GM12891 (cell line): ENCODE measurements around the gene SGSH.
"Not testable (repeated sequence)": the region's sequence is repeated elsewhere in the genome, so short reads cannot be mapped to it uniquely, and the experiment has no call there.

Experiments used
- DNase-seq: peaks from one replicate; pipeline ENCODE4 v3.0.0; 2011; ENCODE audit warnings: low spot score; ENCODE audit not compliant: insufficient read length
- FAIRE-seq: peaks from 2 replicates; lab custom pipeline; 2011; peaks lifted over from hg19 to GRCh38; lab: Jason Lieb, UNC
- PAX5 ChIP-seq: IDR thresholded peaks from 2 replicates; pipeline ENCODE4 v1.6.1; 2011; ENCODE audit warnings: low read length, moderate library complexity, mild to moderate bottlenecking; ENCODE audit not compliant: insufficient read depth, severe bottlenecking
- POLR2A ChIP-seq: IDR thresholded peaks from 2 replicates; pipeline ENCODE4 v1.6.1; 2011; ENCODE audit warnings: low read depth, low read length, control low read depth
- POLR2AphosphoS5 ChIP-seq: IDR thresholded peaks from 2 replicates; pipeline ENCODE4 v1.6.1; 2011; ENCODE audit warnings: low read depth, low read length, control low read depth
- POU2F2 ChIP-seq: IDR thresholded peaks from 2 replicates; pipeline ENCODE4 v1.6.1; 2011; ENCODE audit warnings: low read depth, mild to moderate bottlenecking, control low read depth, low read length, moderate library complexity
- SPI1 ChIP-seq: IDR thresholded peaks from 2 replicates; pipeline ENCODE4 v1.6.1; 2011; ENCODE audit warnings: low read depth, low read length, control low read depth
- TAF1 ChIP-seq: IDR thresholded peaks from 2 replicates; pipeline ENCODE4 v1.6.1; 2011; ENCODE audit warnings: low read depth, low read length, control low read depth

SGSH gene

DNA sequence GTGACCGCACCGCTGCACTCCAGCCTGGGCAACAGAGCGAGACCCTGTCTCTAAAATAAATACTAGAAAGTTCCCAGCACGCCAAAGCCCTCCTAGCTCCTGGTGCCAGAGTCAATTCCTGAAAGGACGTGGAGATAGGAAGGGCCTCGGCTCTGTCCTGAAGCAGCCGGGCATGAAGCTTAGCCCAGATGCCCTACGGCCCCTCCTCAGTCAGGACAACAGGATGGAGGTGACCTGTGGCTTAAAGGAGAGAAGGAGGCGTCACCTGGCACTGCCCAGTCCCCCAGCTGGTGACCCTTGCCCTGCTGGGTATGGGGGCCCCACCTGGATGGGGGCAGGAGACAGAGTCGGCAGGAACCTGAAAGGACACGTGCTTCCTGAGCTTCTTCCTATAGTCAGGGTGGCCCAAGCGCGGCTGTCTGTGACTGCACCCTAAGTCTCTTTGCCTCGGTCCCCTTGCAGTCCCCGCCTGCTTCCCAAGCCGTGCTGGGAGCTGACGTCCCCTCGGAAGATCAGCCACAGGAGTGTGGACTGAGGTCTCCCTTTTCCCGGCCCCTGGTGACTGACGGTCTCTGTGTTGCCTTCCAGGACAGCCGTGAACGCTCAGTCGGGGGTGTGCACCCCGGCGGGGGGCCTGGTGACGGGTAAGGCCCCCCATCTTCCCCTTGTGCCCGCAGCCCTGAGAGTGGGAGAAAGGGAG is 25.6 kb upstream of the SGSH start:
- no peak for DNase-seq
- TF ChIP-seq POLR2A (no peak), POLR2AphosphoS5 (no peak), SPI1 (no peak), POU2F2 (no peak), PAX5 (no peak), TAF1 (no peak)
- FAIRE-seq, result no peak

DNA sequence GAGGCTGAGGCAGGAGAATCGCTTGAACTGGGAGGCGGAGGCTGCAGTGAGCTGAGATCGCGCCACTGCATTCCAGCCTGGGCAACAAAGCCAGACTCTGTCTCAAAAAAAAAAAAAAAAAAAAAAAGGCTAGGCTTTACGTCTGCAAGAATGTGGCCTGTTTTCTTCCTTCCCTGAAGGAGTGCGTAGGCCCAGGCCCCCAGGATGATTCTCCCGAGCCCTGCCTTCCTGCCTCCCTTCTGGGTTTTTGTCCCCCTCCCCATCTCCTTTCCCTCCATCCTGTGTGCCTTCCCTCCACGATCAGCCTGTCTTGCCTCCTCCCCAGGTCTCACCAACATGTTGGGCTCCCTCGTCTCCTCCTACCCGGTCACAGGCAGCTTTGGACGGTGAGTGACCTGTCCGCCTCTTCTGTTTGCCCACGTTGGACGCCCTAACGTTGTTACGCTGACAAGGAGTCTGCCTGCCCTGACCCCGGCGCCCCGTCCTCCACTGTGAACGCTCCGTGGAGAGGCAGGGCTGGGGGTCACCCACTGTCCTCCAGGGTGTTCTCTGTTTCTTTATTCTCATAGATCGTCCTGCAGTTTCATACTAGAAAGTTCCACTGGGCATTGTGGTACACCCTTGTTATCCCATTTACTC is 24.9 kb upstream of the SGSH start:
- FAIRE-seq, result no peak
- TF ChIP-seq PAX5 (no peak), POLR2AphosphoS5 (no peak), TAF1 (no peak), SPI1 (no peak), POU2F2 (no peak), POLR2A (no peak)
- no peak for DNase-seq

GRCh38 chr17:80244448-80244847 is 24.3 kb upstream of the SGSH start:
- DNase-seq, FAIRE-seq: not testable (repeated sequence)

DNA sequence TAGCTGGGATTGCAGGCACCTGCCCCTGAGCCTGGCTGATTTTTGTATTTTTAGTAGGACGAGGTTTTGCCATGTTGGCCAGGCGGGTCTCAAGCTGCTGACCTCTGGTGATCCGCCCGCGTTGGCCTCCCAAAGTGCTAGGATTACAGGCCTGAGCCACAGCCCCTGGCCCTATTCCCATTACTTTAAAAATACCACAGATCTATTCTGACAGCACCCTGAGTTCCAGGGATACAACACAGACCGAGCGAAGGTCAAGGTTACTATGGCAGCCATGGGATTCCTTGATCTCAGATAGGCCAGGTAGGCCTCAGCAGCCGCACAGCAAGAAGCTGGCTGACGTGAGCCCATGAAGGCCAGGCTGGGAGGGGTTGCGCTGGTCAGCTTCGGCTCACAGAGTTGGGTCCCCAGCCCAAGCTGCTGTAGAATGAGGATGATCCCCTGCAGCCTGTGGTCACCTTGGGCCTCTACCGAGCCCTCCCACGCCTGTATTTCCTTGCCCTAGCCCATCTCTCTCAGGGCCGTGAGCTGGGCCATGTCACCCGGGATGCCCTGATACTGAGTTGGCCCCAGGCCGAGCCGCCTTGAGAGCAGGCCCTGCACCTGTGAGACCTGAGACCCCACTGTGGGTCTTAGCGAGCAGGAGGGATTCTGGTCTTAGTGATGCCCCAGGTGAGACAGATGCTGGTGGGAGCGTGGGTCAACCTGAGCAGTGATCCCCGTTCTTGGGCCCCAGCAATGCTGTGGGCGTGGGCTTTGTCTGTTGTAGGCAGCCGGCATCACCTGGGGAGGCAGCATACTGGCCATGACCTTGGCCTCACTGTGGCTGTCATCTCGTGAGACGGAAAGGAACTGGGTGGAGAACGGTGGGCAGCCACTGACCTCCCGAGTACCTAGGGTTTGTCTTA is 23.6 kb upstream of the SGSH start:
- TF ChIP-seq POLR2AphosphoS5 (no peak), SPI1 (no peak), TAF1 (no peak), PAX5 (no peak), POU2F2 (no peak), POLR2A (no peak)
- FAIRE-seq, result no peak

DNA sequence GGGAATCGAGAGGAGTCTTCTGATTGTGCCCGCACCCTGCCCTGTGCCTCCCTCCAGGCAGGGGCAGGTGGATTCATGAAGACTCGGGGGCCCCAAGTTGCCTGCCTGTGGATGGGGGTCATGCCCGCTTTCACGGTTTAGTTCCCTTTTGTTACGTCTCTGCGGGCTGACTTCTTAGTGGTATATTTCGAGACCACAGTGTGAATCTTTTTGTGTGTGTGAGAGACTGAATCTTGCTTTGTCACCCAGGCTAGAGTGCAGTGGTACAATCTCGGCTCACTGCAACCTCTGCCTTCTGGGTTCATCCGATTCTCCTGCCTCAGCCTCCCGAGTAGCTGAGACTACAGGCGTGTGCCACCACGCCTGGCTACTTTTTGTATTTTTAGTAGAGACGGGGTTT is 22.4 kb upstream of the SGSH start:
- no peak for TF ChIP-seq TAF1
- TF ChIP-seq POLR2A, result no peak
- TF ChIP-seq SPI1, result no peak
- no peak for TF ChIP-seq PAX5
- no peak for TF ChIP-seq POU2F2
- DNase-seq, result no peak
- FAIRE-seq, result no peak

More for the DNA sequence above, 23.6 kb upstream of the SGSH start:
- DNase-seq, result no peak

DNA sequence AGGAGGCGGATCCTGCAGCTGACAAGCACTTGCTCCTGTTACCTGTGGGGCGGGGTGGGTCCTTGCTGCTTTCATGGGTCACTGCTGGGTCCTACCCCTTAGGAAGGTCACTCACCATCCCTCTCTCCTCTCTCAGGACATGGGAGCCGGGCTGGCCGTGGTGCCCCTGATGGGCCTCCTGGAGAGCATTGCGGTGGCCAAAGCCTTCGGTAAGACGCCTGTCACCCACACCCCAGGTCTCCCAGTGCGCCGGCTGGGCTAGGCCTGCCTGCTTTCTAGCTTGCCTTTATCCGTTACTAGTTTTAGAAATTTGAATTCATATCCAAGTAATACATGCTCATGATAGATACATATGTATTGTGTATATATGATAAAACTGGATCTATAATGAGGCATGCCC is 17.3 kb upstream of the SGSH start:
- DNase-seq (no peak), FAIRE-seq (no peak)
- TF ChIP-seq SPI1 (no peak), POLR2A (no peak), PAX5 (no peak), POLR2AphosphoS5 (no peak), POU2F2 (no peak), TAF1 (no peak)

- DNase-seq (no peak), FAIRE-seq (no peak)
- no peak for TF ChIP-seq PAX5
- TF ChIP-seq POLR2A, result no peak
- TF ChIP-seq TAF1, result no peak
- no peak for TF ChIP-seq POLR2AphosphoS5
- TF ChIP-seq POU2F2, result no peak
- TF ChIP-seq SPI1, result no peak
Measured at GRCh38 chr17:80236911-80237310, 16.8 kb upstream of the SGSH start.

DNA sequence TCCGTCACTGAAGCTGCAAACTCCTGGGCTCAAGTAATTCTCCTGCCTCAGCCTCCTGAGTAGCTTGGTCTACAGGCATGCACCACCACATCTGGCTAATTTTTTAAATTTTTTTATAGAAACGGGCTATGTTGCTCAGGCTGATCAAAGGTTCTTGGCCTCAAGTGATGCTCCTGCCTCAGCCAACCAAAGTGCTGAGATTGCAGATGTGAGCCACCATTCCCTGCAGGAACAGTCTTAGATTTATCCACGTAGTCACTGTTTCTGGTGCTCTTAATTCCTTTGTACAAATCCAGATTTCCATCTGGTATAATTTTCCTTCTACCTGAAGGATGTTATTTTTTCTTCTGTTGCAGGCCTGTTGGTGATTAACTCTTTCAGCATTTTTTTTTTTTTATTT is 13.1 kb upstream of the SGSH start:
- DNase-seq (no peak), FAIRE-seq (no peak)
- TF ChIP-seq PAX5, result no peak
- TF ChIP-seq POU2F2, result no peak
- no peak for TF ChIP-seq SPI1
- TF ChIP-seq TAF1, result no peak
- TF ChIP-seq POLR2AphosphoS5, result no peak
- TF ChIP-seq POLR2A, result no peak

GRCh38 chr17:80232438-80232837 is 12.3 kb upstream of the SGSH start:
- no peak for TF ChIP-seq PAX5
- no peak for TF ChIP-seq POLR2AphosphoS5
- TF ChIP-seq SPI1, result no peak
- no peak for TF ChIP-seq TAF1
- TF ChIP-seq POLR2A, result no peak
- TF ChIP-seq POU2F2, result no peak
- FAIRE-seq, result no peak
- DNase-seq, result no peak

DNA sequence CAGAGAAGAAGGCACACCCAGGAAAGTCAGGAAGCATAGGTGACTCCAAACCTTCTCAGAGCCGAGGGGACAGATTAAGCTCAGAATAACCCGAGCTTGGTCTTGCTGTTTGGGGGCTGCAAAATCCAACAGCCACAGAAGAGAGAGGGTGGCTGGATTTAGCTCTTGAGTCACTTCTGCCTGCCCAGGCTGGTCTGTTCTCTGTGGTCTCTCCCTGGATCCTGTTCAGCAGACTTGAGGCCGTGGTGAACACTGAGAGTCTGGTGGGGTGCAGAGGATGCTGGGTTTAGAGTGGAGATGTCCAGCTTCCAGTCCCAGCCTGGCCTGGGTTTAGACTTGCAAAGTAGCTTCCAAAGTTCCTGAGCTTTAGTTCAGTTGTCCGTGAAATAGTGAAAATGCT is 8.9 kb upstream of the SGSH start:
- FAIRE-seq (no peak), DNase-seq (no peak)
- TF ChIP-seq POU2F2, result no peak
- TF ChIP-seq SPI1, result no peak
- no peak for TF ChIP-seq POLR2A
- no peak for TF ChIP-seq POLR2AphosphoS5
- TF ChIP-seq TAF1, result no peak
- TF ChIP-seq PAX5, result no peak
